Measurements from ENCODE around the gene TTYH3.
"Not testable (repeated sequence)": the region's sequence is repeated elsewhere in the genome, so short reads cannot be mapped to it uniquely, and the experiment has no call there.

TTYH3 gene

DNA sequence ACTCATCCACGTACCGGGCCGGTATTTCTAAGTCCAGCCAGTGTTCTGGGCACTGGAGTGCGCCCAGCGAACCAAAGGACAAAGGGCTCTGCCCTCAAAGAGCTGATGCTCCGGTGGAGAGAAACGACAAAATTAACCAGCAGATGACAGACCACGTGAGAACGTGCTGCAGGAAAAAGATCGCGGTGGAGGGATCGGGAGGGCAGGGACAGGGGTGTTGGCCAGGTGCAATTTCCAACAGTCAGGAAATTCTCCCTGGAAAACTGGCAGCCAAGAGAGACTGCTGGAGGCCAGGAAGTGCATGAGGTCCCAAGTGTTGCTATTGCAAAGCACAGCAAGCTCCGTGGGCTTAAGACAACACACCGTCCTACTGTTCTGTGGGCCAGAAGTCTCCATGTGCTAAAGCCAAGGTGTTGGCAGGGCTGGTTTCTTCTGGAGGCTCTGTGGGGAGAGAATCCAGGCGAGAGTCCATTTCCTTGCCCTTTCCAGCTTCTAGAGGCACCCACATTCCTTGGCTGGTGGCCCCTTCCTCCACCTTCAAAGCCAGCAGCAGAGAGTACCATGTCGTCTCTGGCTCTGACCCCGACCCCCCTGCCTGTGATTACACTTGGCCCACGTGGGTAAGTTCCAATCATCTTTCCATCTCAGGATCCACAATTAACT lies 34.9 kb downstream of the TTYH3 start:
- no peak for DNase-seq

DNA sequence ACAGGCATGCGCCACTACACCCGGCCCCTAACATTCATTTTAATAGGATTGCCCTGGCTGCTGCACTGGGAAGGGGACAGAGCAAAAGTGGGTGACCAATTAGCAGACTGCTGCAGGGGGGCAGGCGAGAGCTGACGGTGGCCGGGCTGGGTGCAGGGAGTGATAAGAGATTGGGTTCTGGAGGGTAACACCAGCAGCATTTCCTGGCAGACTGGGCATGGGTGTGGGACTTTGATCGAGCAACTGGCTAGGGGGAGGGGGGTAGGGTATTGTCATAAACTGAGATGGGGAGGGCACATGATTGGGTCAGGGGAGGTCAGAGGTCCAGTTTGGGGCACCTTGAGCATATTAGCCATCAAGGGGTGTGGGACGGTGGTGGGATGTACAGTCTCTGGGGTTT lies 36.1 kb downstream of the TTYH3 start:
- no peak for DNase-seq

- no peak for DNase-seq
These were observed 36.6 kb downstream of the TTYH3 start for GRCh38 chr7:2668401-2668800.

- DNase-seq, result no peak
These were observed 38.4 kb downstream of the TTYH3 start for GRCh38 chr7:2670171-2670570.

DNA sequence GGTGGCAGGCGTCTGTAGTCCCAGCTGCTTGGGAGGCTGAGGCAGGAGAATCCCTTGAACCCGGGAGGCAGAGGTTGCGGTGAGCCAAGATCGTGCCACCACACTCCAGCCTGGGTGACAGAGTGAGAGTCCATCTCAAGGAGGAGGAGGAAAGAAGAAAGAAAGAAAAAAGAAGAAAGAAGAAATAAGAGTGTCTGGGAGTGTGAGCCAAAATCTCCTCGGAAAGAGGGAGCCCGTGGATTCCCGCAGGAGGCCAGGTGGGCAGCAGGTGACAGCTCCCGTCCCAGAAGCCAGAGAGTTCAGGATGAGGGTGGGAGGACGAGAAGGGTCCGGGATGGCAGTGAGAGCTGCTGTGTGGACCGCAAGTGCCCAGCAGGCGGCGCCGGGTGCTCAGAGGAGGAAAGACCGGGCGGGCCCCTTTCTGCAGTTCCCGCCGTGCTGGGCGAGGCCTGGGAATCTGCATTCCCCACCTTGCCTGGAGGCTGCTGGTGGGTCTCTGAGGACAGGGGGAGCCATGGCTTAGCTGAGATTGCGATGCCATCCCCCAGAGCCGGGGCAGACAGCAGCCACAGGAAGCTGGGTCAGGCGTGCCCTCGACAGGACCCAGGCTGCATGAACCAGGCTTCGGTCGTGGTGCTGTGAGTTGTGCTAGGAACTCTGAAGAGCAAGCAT lies 39.1 kb downstream of the TTYH3 start:
- DNase-seq, result no peak

GRCh38 chr7:2673214-2673613 lies 41.4 kb downstream of the TTYH3 start:
- not testable (repeated sequence) for DNase-seq

- no peak for DNase-seq
These were observed 42.1 kb downstream of the TTYH3 start for GRCh38 chr7:2673934-2674333.

DNA sequence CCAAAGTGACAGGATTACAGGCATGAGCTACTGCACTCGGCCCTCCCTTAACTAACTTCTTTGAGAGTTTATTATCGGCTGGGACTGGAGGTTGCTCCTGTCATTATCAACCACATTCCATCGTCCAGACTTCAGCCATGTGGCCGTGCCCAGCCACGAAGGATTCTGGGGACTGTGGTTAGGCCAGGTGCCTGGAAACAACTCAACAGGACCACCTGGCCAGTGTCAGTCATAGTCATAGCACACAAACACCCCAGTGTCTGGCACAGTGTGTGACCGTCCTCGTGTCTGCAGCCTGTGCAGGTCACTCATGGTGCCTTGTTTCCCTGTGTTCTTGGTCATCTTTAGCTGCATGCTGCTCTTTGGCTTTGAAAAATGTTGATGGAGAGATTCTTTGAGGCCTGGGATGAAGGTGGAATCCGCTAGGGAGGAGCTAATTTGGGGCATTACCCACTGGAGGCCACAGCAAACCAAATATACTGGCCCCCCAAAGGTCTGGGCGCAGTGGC lies 43.5 kb downstream of the TTYH3 start:
- no peak for DNase-seq

GRCh38 chr7:2676576-2676975 lies 44.8 kb downstream of the TTYH3 start:
- DNase-seq, result not testable (repeated sequence)

GRCh38 chr7:2678454-2678853 lies 46.7 kb downstream of the TTYH3 start:
- not testable (repeated sequence) for DNase-seq

- not testable (repeated sequence) for DNase-seq
These were observed 47.6 kb downstream of the TTYH3 start for GRCh38 chr7:2679135-2680127.

GRCh38 chr7:2680256-2680655 lies 48.5 kb downstream of the TTYH3 start:
- no peak for DNase-seq

- peak; percentile 73 for DNase-seq
These were observed 49.2 kb downstream of the TTYH3 start for GRCh38 chr7:2680792-2681490.

DNA sequence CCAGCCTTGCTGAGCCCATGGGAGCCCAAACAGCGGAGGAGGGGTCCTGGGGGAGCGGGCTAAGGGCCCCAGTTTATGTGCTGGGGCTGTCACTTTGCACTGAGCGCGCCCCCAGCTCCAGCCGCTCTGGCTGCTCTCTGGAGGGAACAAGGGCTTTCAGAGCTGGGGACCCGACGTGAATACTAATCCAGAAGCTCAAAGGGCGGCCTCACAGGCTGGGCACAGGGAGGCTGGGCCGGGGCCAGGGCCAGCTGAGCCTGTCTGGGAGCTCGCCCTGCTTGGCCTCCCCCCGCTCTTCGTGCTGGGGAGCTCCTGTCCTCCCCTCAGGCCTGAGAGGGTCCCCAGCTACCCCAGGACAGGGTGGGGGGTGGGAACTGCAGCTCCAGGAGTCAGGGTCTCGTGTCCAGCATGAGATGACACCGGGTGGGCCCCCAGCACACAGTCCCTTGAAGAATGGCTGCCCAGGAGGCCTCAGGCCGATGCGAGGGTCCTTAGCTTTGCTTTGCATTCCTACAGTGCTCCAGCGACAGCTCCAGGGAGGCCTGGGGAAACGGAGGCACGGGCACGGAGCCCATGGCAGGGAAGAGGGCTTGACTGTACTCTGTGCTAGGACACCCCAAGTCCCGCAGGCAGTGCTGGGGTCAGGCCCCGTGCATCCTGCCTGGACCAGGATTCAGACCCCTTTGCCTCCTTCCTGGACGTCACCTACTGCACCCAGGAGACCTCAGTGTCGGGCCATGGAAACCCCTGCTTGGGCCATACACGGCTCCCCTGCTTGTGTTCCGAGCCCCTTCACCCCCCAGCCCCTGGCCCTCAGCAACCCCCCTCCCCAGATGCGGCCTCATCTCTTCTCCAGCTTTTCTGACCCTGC lies 50.4 kb downstream of the TTYH3 start:
- no peak for DNase-seq

DNA sequence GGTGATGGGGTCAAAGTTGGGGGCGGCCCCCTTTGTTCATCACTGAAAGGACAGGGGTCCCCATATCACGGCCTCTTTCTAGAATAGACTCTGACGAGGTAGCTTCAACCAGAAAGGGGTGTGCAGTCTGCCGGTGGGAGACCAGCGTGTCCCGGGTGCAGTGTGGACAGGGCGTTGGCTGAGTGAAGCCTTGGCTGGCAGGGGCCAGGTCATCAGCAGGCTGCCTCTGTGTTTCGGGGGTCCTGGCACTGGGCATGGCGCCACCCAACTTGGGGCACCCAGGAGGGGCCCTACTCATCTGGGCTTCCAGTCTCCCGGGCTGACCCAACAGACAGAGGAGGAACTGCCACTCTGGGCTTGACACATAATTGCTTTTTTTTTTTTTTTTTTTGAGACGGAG lies 52.7 kb downstream of the TTYH3 start:
- DNase-seq, result no peak

GRCh38 chr7:2686101-2686500 lies 54.3 kb downstream of the TTYH3 start:
- DNase-seq, result no peak

GRCh38 chr7:2687338-2687869 lies 55.6 kb downstream of the TTYH3 start:
- peak; percentile 54 for DNase-seq

- no peak for DNase-seq
These were observed 56.1 kb downstream of the TTYH3 start, which contains the start of gene AMZ1 for GRCh38 chr7:2687881-2688318. AMZ1 (plus strand) TSS chr7:2688202; CDS start chr7:2700452, 12,250 bp downstream.

DNA sequence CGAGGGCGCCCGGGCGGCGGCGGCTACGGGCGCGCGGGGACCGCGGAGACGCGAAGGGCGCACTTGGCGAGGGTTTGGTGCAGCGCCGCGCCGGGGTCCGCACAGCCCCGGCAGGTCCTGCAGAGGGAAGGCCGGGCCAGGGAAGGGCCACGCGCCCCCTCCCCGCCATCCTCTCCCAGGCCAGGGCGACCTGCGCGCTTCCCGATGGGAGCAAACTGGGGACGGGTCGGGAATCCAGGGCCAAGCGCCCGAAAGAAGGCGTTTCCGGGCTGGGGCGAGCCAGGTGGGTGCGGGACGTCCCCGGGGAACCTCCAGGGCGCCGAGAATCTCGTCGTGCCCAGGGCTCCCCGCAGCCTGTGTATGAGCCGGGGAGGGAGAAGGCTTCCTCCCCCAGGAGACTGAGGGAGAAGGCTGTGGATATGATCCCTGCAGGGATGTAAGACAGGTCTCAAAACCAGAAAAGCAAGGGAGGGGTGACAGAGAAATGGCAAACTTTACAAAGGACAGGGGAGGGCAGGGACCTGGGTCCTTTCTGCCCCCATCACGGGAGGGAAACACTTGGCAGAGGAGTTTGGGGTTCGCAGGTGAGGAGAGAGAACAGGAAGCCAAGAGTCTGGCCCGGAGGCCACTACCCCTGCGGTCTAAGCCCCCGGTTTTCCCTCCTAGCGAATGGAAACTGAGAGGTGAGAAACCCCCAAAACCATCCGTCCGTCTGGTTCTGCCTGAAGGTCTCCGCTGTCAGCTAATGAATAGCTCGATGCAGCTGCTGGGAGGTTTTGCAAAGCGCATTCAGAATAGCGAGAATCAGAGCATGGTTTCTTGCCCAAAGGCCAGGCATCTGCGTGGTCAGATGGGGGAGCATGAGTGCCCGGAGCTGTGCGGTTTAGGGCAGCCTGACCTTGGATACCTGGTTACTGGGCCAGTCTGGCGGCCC lies 56.9 kb downstream of the TTYH3 start:
- DNase-seq, result no peak

DNA sequence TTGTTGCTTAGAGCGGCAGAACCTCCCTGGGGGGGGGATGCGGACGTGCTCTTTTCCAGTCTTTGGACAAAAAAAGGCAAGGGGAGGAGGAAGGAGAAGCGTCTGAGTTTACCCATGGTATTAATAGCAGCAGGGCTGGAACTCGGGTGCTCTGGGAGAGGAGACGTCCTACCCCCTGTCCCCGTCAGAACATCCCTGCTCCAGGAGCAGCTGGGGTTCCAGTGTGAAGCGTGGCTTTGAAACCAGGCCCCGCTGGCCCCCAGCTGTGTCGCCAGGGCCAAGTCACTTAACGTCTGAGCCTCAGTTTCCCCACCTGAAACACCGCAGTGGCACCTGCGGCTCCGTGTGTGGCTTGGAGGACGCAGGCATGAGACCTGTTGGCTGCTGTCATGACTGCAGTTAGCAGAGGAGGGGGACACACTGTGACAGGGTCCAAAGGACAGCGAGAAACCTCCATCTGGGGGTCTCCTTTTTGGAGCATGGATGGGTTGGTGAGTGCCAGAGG lies 57.6 kb downstream of the TTYH3 start:
- no peak for DNase-seq
